ENCODE measurements around the gene STX8.
A peak's percentile ranks its signal among the peaks of the same experiment; 100 is the strongest.

The STX8 gene

GRCh38 chr17:9334536-9335446 is 240.8 kb downstream of the STX8 start:
- H3K9me3 ChIP-seq (ENCODE audit: control insufficient read depth, insufficient read depth, low read length), result peaks cover 16% of the 10 kb centered on the region
- H3K9ac ChIP-seq (ENCODE audit: low read depth, low read length), result no peak overlapping the region
- peaks cover 25% of the 10 kb centered on the region for H3K4me1 ChIP-seq (ENCODE audit: insufficient read depth, low read length)
- no peaks in the 10 kb centered on the region for H3K36me3 ChIP-seq (ENCODE audit: insufficient read depth, low read length)

- H3K9ac ChIP-seq (ENCODE audit: low read depth, low read length), result no peak overlapping the region
- H3K36me3 ChIP-seq (ENCODE audit: insufficient read depth, low read length), result no peaks in the 10 kb centered on the region
- peaks cover 28% of the 10 kb centered on the region for H3K4me1 ChIP-seq (ENCODE audit: insufficient read depth, low read length)
- H3K9me3 ChIP-seq (ENCODE audit: control insufficient read depth, insufficient read depth, low read length), result peaks cover 16% of the 10 kb centered on the region
These were observed 243.5 kb downstream of the STX8 start for GRCh38 chr17:9332132-9332494.

GRCh38 chr17:9331279-9332131 is 244.1 kb downstream of the STX8 start:
- no peaks in the 10 kb centered on the region for H3K36me3 ChIP-seq (ENCODE audit: insufficient read depth, low read length)
- H3K9me3 ChIP-seq (ENCODE audit: control insufficient read depth, insufficient read depth, low read length), result peaks cover 16% of the 10 kb centered on the region
- peak overlapping the region; percentile 2; the same call in 1 of the 2 replicates for H3K9ac ChIP-seq (ENCODE audit: low read depth, low read length)
- H3K4me1 ChIP-seq (ENCODE audit: insufficient read depth, low read length), result peaks cover 28% of the 10 kb centered on the region

- Histone ChIP-seq H3K9ac (ENCODE audit: low read depth, low read length) (no peak overlapping the region), H3K4me1 (ENCODE audit: insufficient read depth, low read length) (peaks cover 28% of the 10 kb centered on the region), H3K9me3 (ENCODE audit: control insufficient read depth, insufficient read depth, low read length) (peaks cover 11% of the 10 kb centered on the region)
These were observed 244.9 kb downstream of the STX8 start for GRCh38 chr17:9330611-9331271.

GRCh38 chr17:9330141-9330540 is 245.5 kb downstream of the STX8 start:
- H3K36me3 ChIP-seq (ENCODE audit: insufficient read depth, low read length), result no peaks in the 10 kb centered on the region
- H3K9me3 ChIP-seq (ENCODE audit: control insufficient read depth, insufficient read depth, low read length), result peaks cover 9% of the 10 kb centered on the region
- no peak overlapping the region for H3K9ac ChIP-seq (ENCODE audit: low read depth, low read length)
- peaks cover 28% of the 10 kb centered on the region for H3K4me1 ChIP-seq (ENCODE audit: insufficient read depth, low read length)

More at GRCh38 chr17:9330611-9331271, 244.9 kb downstream of the STX8 start:
- H3K36me3 ChIP-seq (ENCODE audit: insufficient read depth, low read length), result no peaks in the 10 kb centered on the region

- no peak overlapping the region for H3K9ac ChIP-seq (ENCODE audit: low read depth, low read length)
- H3K4me1 ChIP-seq (ENCODE audit: insufficient read depth, low read length), result peaks cover 28% of the 10 kb centered on the region
- H3K36me3 ChIP-seq (ENCODE audit: insufficient read depth, low read length), result no peaks in the 10 kb centered on the region
- H3K9me3 ChIP-seq (ENCODE audit: control insufficient read depth, insufficient read depth, low read length), result peaks cover 2% of the 10 kb centered on the region; the same call in 1 of the 2 replicates
These were observed 246.2 kb downstream of the STX8 start for GRCh38 chr17:9329251-9329921.

GRCh38 chr17:9324864-9325263 is 250.8 kb downstream of the STX8 start:
- Histone ChIP-seq H3K9ac (ENCODE audit: low read depth, low read length) (no peak overlapping the region), H3K36me3 (ENCODE audit: insufficient read depth, low read length) (no peaks in the 10 kb centered on the region), H3K9me3 (ENCODE audit: control insufficient read depth, insufficient read depth, low read length) (no peaks in the 10 kb centered on the region)

GRCh38 chr17:9322326-9322725 is 253.3 kb downstream of the STX8 start:
- Histone ChIP-seq H3K9ac (ENCODE audit: low read depth, low read length) (no peak overlapping the region), H3K36me3 (ENCODE audit: insufficient read depth, low read length) (no peaks in the 10 kb centered on the region), H3K4me1 (ENCODE audit: insufficient read depth, low read length) (peaks cover 3% of the 10 kb centered on the region), H3K9me3 (ENCODE audit: control insufficient read depth, insufficient read depth, low read length) (no peaks in the 10 kb centered on the region)

More at GRCh38 chr17:9324864-9325263, 250.8 kb downstream of the STX8 start:
- H3K4me1 ChIP-seq (ENCODE audit: insufficient read depth, low read length), result peaks cover 7% of the 10 kb centered on the region

- Histone ChIP-seq H3K9ac (ENCODE audit: low read depth, low read length) (no peak overlapping the region), H3K36me3 (ENCODE audit: insufficient read depth, low read length) (no peaks in the 10 kb centered on the region), H3K4me1 (ENCODE audit: insufficient read depth, low read length) (peaks cover 3% of the 10 kb centered on the region), H3K9me3 (ENCODE audit: control insufficient read depth, insufficient read depth, low read length) (no peaks in the 10 kb centered on the region)
These were observed 253.7 kb downstream of the STX8 start for GRCh38 chr17:9321890-9322289.

GRCh38 chr17:9315360-9315759 is 260.3 kb downstream of the STX8 start:
- Histone ChIP-seq H3K9me3 (ENCODE audit: control insufficient read depth, insufficient read depth, low read length) (no peaks in the 10 kb centered on the region), H3K4me1 (ENCODE audit: insufficient read depth, low read length) (0 out of 2 replicates have a peak, but pooled peaks cover under 1% of the 10 kb centered on the region), H3K9ac (ENCODE audit: low read depth, low read length) (no peak overlapping the region), H3K36me3 (ENCODE audit: insufficient read depth, low read length) (no peaks in the 10 kb centered on the region)

- H3K36me3 ChIP-seq (ENCODE audit: insufficient read depth, low read length), result no peaks in the 10 kb centered on the region
- peaks cover 21% of the 10 kb centered on the region for H3K4me1 ChIP-seq (ENCODE audit: insufficient read depth, low read length)
- no peaks in the 10 kb centered on the region for H3K9me3 ChIP-seq (ENCODE audit: control insufficient read depth, insufficient read depth, low read length)
- no peak overlapping the region for H3K9ac ChIP-seq (ENCODE audit: low read depth, low read length)
These were observed 262.3 kb downstream of the STX8 start for GRCh38 chr17:9313346-9313745.

GRCh38 chr17:9309216-9309615 is 266.4 kb downstream of the STX8 start:
- no peaks in the 10 kb centered on the region for H3K36me3 ChIP-seq (ENCODE audit: insufficient read depth, low read length)
- peak overlapping the region; percentile 2 for H3K9ac ChIP-seq (ENCODE audit: low read depth, low read length)
- H3K4me1 ChIP-seq (ENCODE audit: insufficient read depth, low read length), result peaks cover 33% of the 10 kb centered on the region
- H3K9me3 ChIP-seq (ENCODE audit: control insufficient read depth, insufficient read depth, low read length), result no peaks in the 10 kb centered on the region

GRCh38 chr17:9308069-9308468 is 267.6 kb downstream of the STX8 start:
- Histone ChIP-seq H3K36me3 (ENCODE audit: insufficient read depth, low read length) (no peaks in the 10 kb centered on the region), H3K9me3 (ENCODE audit: control insufficient read depth, insufficient read depth, low read length) (no peaks in the 10 kb centered on the region), H3K9ac (ENCODE audit: low read depth, low read length) (no peak overlapping the region), H3K4me1 (ENCODE audit: insufficient read depth, low read length) (peaks cover 33% of the 10 kb centered on the region)

Data from ES-I3 (cell line).